Measurements from ENCODE around the gene DNASE1L1. TPM values are rescaled to one million over a fixed set of nuclear protein-coding genes. Genes with fewer than 3 reads are reported as not detected.
A peak's percentile ranks its signal among the peaks of the same experiment; 100 is the strongest.

DNASE1L1 gene
- total RNA-seq, 1 donor from 2014 or later: 32.9 TPM

DNA sequence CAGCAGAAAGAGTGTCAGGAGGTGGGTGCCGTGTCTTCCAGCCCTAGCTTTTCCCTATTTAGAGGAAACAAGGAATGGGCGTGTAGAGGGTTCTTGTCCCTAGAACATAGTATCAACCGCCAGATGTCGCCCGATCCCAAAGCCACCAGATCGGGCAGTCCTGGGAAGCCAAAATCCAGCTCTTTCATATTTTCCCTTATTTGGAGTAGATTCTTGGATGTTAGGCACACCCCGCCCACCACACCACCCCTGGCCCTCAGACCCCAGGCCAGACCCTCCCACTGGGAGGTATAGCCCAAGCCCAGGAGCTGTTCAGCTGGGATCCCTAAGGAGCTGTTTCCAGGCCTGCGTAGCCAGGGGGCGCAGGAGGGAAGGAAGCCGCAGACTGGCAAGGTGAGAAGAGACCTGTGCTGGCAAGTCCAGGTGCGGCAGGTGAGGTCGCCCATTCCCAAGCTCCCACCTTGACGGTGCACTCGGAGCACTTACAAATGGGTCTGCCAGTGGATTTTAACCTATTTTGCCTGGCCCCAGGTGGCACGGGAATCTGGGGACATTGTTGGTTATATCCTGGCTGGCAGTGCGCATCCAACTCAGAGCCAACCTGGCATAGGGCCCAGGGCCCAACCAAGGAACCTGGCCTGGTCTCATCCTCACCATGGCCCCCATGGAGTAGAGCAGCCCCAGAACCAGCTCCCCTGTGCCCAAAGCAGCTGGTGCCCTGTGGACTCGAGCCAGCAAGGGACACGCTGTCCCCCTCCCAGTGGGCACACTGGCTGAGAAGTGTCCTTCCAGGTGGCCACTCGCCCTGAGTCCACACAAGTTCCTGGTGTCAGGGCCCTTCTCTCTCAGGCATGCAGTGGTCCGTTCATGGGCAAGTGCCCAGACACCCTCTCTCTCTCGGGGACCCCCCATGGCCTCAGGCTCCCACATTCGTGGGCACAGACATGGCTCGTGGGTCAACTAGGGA, 35.4 kb downstream of the DNASE1L1 start:
- no peak for DNase-seq (ENCODE audit: low spot score)
- intact Hi-C loops (cut with DNase I): loop anchor here (10.0 kb wide), 1 partner anchor 399 kb away; the partner anchor contains the start of genes HCFC1 and TMEM187

DNA sequence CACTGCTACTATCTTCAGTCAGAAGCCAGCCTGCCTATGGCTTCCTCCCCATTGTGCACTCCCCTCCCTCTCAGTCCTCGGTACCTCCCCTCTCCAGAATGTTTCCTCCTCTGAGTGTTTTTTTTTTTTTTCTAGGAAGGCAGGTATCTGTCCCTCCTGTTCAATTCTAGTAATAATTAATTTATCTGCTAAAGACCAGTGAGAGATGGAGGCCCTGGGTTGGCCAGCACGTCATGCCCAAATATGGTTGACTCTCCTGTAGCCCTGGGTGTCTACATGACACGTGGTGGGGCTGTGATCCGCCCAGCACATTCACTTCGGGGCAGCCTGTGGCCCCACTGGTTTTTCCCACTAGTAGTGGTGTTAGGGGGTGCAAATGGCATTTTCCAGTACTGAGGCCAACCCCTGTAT, 36.4 kb downstream of the DNASE1L1 start:
- no peak for DNase-seq (ENCODE audit: low spot score)
- intact Hi-C loops (cut with DNase I): loop anchor here (10.0 kb wide), 1 partner anchor 398 kb away; the partner anchor contains the start of genes HCFC1 and TMEM187

DNA sequence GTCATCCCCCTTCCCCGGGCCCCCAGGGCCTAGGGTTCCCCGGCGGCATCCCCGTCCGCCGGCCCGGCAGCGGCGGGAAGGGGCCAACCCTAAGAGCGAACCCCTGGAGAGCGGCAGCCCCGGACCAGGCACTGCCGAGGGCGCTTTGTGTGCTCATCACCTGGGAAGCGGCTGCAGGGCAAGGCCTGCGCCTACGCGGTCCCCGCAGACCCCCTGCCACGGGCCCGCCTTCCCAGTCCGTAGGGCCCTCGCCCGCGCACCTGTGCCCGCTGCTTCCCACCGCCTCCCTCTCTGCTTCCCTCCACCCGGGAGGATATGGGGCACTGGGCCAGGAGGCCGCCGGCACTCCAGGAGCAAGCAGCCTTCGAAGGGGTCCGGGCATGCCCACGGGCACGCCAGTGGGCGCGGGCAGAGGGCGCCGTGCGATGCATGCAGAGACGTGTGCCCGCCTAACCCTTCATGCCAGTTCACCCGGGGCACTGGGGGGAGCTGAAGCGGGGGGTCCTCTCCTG, 37.2 kb downstream of the DNASE1L1 start:
- no peak for DNase-seq (ENCODE audit: low spot score)
- intact Hi-C loops (cut with DNase I): loop anchor here (10.0 kb wide), 1 partner anchor 397 kb away; the partner anchor contains the start of genes HCFC1 and TMEM187

DNA sequence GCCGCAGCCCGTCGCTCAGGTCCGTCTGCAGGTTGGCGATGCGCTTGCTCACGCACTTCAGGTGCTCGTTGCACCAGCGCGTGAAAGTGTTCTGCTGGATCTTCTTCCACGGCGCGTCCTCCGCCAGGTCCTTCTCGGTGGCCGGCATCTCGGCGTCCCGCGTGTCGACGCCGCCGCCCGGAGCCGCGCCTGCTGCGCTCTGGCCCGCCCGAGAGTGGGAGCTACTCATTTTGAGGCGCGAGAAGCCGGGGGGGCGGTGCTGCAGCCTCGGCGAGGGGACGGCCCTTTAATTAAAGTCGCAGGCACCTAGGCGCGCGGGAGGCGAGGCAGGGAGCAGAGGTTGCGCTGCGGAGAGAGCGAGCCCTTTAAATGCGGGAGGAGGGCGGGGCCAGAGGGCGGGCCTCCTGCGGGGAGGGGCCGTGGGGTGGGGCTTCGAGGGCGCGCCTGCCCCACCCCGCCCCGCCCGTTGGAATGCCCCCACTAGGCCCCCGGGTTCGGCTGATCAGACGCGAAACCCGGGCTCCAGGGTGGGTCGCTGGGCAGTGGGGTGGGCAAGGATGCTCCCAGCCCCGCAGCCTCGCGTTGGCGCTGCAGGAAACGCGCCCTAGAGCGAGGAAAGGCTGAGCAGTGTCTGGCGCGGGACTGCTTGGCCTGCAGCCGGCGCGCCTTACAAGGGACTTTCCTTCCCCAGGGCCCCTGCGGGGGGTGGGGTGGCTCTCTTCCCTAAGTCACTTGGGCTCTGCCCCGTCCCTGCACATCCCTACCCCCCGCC, 37.9 kb downstream of the DNASE1L1 start:
- intact Hi-C loops (cut with DNase I): loop anchor here (10.0 kb wide), 1 partner anchor 396 kb away; the partner anchor contains the start of genes HCFC1 and TMEM187
- DNase-seq (ENCODE audit: low spot score): peak; percentile 95

DNA sequence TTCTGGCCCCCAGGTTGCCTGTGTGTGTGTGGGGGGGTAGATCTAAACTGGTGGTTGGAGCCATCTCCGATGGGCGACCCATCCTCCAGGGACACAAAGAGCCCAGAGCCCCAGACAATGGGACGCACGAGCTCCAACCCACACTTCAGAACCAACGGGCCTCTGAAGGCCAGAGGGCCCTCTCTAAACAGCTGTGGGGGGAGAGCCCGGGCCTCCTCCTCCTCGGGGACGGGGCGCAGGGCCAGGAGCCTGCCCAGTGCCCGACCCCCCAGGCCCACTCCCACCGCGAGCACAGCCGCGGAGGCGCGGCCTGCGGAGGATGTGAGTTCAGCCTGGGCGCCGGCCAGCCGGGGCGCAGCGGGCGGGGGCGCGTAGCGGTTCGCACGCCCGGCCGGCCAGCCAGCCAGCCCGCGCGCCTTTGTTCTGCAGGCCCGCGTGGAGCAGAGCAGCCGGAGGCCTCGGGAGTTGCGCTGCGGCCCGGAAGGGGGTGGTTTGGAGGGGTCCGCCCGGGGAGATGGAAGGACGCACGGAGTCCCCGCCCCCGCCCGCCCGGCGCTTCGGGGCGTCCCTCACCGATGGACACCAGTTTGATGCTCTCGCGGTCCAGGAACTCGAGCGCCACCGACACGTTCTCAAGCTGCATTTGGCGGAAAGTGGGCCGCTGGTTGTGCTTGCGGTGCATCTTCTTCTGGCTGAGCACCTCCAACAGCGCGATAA, 38.6 kb downstream of the DNASE1L1 start:
- intact Hi-C loops (cut with DNase I): loop anchor here (10.0 kb wide), 1 partner anchor 396 kb away; the partner anchor contains the start of genes HCFC1 and TMEM187
- no peak for DNase-seq (ENCODE audit: low spot score)

DNA sequence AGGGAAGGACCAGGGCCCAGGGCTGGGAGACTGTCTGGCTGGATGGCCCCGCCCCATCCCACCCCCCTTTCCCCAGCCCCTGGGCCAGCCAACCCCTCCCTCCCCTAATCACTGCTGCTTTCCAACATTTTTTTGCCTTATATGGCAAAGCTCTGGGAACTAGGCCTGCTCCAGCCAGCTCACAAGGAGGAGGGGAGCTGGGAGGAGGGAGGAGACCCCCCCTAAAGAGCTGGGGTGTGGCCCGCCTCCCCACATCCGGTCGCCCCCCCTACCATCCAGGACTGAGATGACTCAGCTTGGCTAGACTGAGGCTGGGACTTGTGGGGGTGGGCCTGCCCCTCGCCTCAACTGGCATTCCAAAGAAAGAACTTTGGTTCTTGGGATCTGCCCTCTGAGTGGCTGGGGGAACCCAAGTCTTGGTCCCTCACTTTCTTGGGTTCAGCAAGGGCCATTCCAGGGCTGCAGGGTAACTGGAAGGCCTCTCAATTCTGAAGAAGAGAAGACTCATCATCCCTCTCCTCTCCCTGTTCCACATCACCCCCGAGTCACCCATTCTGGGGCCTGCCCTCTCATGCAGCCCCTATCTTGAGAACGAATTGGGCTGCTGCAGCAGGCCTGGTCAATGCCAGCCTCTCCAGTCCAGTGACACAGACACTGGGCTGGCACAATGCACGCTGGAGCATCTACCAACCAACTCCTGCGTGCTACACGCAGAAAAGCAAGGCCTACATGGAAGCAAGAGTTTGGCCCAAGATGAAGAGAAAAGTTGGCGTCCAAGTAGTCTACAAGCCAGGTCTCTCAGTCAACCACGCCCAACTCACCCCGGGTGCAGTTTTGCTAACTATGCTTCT, 39.4 kb downstream of the DNASE1L1 start:
- DNase-seq (ENCODE audit: low spot score): peak; percentile 93
- intact Hi-C loops (cut with DNase I): loop anchor here (10.0 kb wide), 1 partner anchor 395 kb away; the partner anchor contains the start of genes HCFC1 and TMEM187

DNA sequence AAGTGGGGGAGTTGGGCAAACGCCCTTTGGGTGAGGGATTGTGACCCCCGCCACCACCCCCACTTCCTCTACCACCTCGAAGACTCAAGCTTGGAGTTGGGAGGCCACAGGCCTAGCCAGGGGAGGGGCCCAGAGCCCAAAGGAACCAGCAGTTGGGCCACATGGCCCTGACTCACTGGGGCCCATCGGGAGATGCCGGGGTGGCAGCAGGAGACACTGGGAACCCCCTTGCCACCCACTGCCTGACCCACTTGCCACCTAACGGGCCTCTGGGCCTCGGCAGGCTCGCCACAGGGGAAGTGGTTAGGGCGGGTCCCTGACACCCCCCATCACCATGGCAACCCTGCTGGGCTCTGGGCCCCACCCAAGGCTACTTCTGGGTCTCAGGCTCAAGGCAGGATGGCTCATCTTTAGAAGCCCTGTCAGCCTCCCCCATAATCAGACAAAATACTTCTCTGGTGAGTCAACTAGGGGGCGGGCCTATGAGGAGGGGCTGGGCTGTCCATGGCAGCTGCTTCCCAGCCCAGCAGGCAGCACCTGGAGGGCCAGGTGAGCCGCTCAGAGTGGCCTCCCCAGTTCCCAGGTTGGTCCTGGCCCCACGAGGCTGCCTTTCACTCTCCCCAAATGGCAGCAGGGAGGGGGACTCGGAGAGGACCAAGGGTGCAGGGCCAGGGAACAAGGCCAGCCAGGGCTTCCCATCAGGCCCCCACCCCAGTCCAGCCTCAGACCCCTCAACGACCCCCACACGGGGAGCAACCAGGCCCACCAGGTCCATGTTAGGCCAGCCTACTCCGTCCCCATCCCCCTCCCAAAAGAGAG, 40.2 kb downstream of the DNASE1L1 start:
- intact Hi-C loops (cut with DNase I): no loop called here

DNA sequence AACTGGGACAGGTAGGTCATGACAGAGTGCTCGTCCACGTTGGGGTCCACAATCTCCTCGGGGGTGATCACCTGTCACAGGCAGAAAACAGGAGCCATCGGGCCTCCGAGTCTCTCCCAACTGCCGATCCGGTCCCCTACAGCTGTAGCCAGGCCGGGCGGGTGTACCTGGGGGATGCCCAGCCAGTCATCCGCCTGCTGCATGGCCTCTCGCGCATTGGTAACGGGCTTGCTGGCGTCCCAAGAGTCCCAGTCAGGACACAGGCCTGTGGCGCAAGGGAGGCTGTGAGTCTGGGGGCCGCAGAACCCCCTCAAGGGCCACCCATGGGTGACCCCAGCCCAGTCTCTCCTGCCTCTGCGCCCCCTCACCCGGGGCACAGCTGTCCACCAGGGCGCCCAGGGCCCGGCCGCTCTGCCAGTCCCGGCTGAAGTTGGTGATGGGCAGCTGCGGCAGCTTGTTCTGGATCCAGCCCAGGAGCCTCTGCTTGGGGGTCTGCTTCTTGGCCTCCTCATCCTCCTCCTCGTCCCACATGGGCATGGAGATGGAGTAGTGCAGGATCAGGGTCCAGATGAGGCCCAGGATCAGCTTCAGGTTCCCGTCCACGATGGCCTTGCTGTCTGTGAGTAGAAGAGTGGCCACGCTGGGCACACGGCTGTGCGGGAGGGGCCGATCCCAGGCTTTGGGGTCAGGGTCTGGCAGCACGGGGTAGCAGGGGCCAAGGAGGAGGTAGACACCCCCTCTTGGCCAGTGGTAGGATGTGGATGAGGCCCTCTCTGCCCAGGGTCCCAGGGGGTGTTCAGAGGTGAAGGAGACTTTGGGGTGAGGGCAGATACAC, 41.4 kb downstream of the DNASE1L1 start:
- intact Hi-C loops (cut with DNase I): no loop called here
- no peak for DNase-seq (ENCODE audit: low spot score)

More for the DNA sequence above, 40.2 kb downstream of the DNASE1L1 start:
- DNase-seq (ENCODE audit: low spot score): peak; percentile 87

DNA sequence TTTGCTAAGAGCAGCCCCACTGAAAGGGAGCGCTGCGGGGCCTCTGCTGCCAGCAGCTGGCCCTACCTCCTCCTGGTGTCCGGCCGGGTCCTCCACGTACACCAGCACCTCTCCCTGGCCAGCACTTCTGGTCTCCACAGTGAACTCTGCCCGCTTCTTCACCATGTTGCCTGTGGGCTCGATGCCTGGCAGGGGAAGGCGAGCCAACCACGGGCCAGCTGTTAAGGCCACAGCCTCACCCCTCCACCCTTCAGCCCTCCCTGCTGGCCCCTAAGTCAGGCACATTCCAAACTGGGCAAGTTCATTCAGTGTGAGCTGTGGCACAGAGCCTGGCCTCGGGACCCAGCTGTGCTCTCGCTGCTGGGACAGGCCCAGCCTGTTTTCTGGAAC, 42.4 kb downstream of the DNASE1L1 start:
- intact Hi-C loops (cut with DNase I): no loop called here
- no peak for DNase-seq (ENCODE audit: low spot score)

DNA sequence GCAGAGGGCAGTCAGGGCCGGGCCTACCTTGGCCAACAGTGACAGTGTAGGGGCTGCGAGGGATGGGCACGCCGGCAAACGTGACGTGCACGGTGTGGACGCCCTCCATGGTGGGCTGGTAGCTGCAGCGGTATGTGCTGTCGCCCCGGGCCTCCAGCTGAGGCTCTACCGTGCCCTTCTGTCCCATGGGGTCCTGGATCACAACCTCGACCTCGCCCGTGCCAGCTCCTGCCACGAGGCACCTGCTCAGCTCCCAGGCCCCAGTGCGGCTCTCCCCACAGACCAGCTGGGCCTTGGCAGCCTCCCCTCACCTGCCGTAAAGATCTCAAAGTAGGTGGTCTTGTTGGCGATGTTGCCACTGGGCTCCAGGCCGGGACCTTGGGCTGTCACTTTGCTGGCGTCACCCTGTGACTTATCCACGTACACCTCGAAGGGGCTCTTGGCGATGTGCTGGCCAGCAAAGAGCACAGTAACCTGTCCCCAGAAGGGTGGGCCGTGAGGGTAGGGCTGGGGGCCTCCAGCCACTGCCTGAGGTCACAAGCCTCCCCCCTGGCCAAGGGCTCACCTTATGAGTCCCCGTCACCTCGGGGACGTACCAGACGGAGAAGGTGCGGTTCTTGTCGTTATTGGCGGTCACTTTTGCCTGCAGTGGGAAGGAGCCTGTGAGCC, 42.9 kb downstream of the DNASE1L1 start:
- no peak for DNase-seq (ENCODE audit: low spot score)
- intact Hi-C loops (cut with DNase I): no loop called here

DNA sequence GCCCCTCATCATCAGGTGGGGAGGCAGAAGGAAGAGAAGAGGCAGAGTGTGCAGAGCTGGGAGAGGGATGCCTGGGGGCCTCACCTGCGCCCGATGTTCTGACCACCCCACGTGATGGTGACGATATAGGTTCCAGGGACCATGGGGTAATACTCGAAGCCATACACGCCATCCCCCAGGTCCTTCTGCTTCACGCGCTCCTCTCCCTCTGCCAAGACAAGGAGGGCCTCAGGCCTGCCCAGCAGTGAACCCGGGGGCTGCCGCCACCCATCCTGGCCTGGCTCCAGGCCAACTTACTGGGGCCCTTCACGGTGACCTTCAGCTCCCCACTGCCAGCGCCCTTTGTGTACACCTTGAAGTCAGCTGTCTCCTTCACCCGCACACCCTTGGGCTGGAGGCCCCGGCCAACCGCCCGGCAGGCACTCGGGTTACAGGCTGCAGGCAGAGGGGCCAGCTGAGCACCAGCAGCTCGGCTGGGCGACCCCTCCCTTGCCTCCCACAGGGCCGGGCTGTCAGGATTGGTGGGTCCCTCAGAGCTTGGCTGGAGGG, 43.9 kb downstream of the DNASE1L1 start:
- DNase-seq (ENCODE audit: low spot score): no peak
- intact Hi-C loops (cut with DNase I): no loop called here

DNA sequence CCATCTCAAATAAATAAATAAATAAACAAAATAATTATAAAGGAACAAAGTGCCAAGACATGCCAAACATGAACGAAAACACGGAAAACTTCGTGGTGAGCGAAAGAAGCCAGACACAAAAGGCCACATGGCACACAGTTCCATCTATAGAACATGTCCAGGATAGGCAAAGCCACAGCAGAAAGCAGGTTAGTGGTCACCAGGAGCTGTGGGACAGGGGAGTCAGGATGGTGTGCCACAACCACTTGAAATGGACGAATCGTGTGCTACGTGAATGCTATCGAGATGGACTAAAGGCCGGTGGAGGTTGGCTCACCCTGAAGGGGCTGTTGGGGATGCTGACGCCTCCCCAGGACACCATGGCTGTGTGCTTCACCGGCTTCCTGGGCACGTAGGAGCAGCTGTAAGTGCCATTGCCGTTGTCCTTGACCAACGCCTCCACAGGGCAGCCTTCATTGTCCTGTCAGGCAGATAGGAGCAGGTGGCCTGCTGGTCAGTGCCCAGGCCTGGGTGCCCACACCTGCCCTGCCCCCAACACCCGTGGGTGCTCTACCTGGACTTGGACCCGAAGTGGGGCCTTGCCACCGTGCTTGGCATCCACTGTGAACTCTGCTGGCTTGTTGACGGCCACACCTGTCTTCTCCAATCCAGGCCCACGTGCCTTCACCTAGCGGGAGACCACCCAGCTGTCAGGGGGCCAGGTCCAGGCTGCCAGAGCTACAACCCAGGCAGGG, 45.2 kb downstream of the DNASE1L1 start:
- intact Hi-C loops (cut with DNase I): no loop called here
- no peak for DNase-seq (ENCODE audit: low spot score)

DNA sequence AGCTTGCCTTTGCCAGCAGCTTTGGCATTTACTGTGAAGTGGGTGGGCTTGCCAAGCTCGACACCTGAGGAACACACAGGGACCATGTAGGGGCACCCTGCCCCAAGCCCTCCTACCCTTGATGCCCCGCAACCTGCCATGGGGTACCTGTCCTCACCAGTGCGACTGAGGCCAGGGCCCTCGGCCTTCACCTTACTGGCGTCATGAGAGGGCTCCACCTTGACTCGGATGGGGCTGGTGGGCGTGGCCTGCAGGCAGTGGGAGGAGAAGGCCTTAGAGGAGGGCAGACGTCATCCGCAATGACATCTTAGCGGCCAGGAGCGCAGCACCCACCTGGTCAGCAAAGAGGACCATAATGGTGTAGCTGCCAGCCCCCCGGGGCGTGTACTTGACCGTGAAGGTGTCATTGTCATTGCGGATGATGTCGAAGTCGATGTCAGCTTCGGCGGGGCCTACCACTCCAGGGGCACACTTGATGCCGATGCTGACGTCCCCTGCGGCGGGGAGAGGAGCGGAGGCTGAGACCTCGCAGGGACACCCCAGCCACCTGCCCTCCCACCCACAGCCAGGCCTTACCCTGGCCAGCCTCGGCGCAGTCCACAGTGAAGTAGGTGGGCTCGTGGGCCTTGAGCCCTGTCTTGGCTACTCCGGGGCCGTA, 46.8 kb downstream of the DNASE1L1 start:
- intact Hi-C loops (cut with DNase I): no loop called here
- DNase-seq (ENCODE audit: low spot score): no peak

DNA sequence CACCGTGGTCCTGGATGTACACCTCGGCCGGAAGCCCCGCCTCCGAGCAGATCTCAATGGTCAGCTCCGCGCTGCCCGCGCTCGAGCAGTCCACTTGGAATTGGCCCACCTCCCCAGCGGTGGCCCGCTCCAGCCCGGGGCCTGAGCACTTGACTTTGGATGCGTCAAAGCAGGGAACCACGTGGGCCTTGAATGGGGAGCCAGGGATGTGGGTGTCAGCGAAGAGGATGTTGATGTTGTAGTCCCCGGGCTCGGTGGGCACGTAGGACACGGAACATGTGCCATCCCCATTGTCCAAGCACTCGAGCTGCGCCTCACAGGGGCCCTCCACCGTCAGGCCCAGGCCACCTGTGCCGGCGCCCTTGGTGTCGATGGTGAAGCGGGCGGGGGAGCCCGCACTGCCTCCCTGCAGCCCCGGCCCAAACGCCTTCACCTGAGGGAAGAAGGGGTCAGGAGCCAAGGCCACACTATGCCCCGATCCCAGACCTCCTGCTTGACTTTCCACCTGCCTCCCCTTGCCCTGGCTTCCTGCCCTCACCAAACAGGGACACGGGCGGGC, 48.8 kb downstream of the DNASE1L1 start:
- intact Hi-C loops (cut with DNase I): no loop called here
- DNase-seq (ENCODE audit: low spot score): no peak

Measured in cardiac septum (tissue), 1 donor.